Measurements from ENCODE around the gene ZNF800.

Gene ZNF800

GRCh38 chr7:127347567-127348246, 44.8 kb downstream of the ZNF800 start:
- no peak for DNase-seq

- no peak for DNase-seq
These were observed 45.8 kb downstream of the ZNF800 start for GRCh38 chr7:127346575-127347256.

- DNase-seq = no peak
These were observed 49.9 kb downstream of the ZNF800 start for GRCh38 chr7:127342596-127342995.

- DNase-seq = no peak
These were observed 54.4 kb downstream of the ZNF800 start for GRCh38 chr7:127338122-127338521.

GRCh38 chr7:127337581-127337980, 54.9 kb downstream of the ZNF800 start:
- no peak for DNase-seq

GRCh38 chr7:127336458-127336857, 56.0 kb downstream of the ZNF800 start:
- DNase-seq = no peak

- DNase-seq = no peak
These were observed 59.6 kb downstream of the ZNF800 start for GRCh38 chr7:127332880-127333279.

- DNase-seq = no peak
These were observed 62.4 kb downstream of the ZNF800 start for GRCh38 chr7:127330070-127330469.

GRCh38 chr7:127322832-127323493, 69.5 kb downstream of the ZNF800 start:
- DNase-seq = no peak

GRCh38 chr7:127322351-127322750, 70.2 kb downstream of the ZNF800 start:
- DNase-seq = no peak

- no peak for DNase-seq
These were observed 71.5 kb downstream of the ZNF800 start for GRCh38 chr7:127320974-127321373.

Measured in HCEC 1CT (cell line).